B cell (primary cell): ENCODE measurements around the gene BRAF. TPM values are rescaled to one million over a fixed set of nuclear protein-coding genes. Genes with fewer than 3 reads are reported as not detected.
"Not testable (repeated sequence)": the region's sequence is repeated elsewhere in the genome, so short reads cannot be mapped to it uniquely, and the experiment has no call there.

ENCODE experiments used
- ATAC-seq: fragments of 200-7000 bp; cut with Tn5 transposase; one replicate; pipeline ENCODE4 v1.10.0; 2021; ENCODE audit warnings: low read depth, mild to moderate bottlenecking, moderate number of reproducible peaks, moderate library complexity
- CTCF ChIA-PET: fragments of 350-600 bp; sonication (Branson Sonifier 250); formaldehyde crosslinking; loops from one replicate; lab custom pipeline; 2021; ENCODE audit warnings: antibody characterized with exemption, inconsistent platforms; lab: Charles Lee
- POLR2A ChIA-PET: fragments of 350-600 bp; sonication (Branson Sonifier 250); formaldehyde crosslinking; loops from one replicate; lab custom pipeline; 2021; ENCODE audit warnings: antibody characterized with exemption; lab: Charles Lee
- DNase-seq: peaks from one replicate; pipeline ENCODE4 v3.0.0; 2013
- H2AFZ ChIP-seq: 2 replicates; pipeline ENCODE4 v1.6.1; 2012; ENCODE audit warnings: mild to moderate bottlenecking, low read depth, low read length; ENCODE audit not compliant: insufficient read depth, poor library complexity, severe bottlenecking
- H3K27ac ChIP-seq, 2 donors: 1 replicate in 1 of 2; 2 replicates in 1 of 2; pipeline ENCODE4 v1.5.1; 2012 to 2013; ENCODE audit warnings: low read length in 2 of 2, mild to moderate bottlenecking in 2 of 2, moderate library complexity in 1 of 2
- H3K27me3 ChIP-seq, 4 experiments: fragments of 200-600 bp in 1 of 4; sonication (generic) in 1 of 4; replicated peaks in 1 of 4; 1 replicate in 2 of 4; 2 replicates in 2 of 4; pipeline versions ENCODE4 v1.6.1 to v1.7.0; 2013 to 2016; ENCODE audit warnings: low read length in 3 of 4, mild to moderate bottlenecking in 2 of 4, mixed read lengths in 1 of 4, moderate library complexity in 1 of 4; ENCODE audit not compliant: insufficient read depth in 4 of 4, control insufficient read depth in 3 of 4; ENCODE audit errors: control extremely low read depth in 1 of 4
- H3K36me3 ChIP-seq, 2 experiments: replicated peaks in 1 of 2; 1 replicate in 1 of 2; 2 replicates in 1 of 2; pipeline versions ENCODE4 v1.6.1 to v1.7.1; 2013; ENCODE audit warnings: low read length in 1 of 2; ENCODE audit not compliant: insufficient read depth in 2 of 2, control insufficient read depth in 1 of 2; ENCODE audit errors: control extremely low read depth in 1 of 2, extremely low read depth in 1 of 2
- H3K4me1 ChIP-seq, 2 donors: fragments of 200-600 bp in 1 of 2; sonication (generic) in 1 of 2; 1 replicate in 1 of 2; 2 replicates in 1 of 2; pipeline versions ENCODE4 v1.5.1 to v1.6.1; 2013 to 2017; ENCODE audit warnings: low read length in 2 of 2; ENCODE audit not compliant: control insufficient read depth in 2 of 2, insufficient read depth in 2 of 2
- H3K4me2 ChIP-seq: replicated peaks from 2 replicates; pipeline ENCODE3; 2012; ENCODE audit warnings: mild to moderate bottlenecking, low read depth, low read length; ENCODE audit not compliant: poor library complexity, severe bottlenecking
- H3K4me3 ChIP-seq, 5 experiments: fragments of 200-600 bp in 1 of 5; sonication (generic) in 1 of 5; 1 replicate in 3 of 5; 2 replicates in 2 of 5; pipeline versions ENCODE4 v1.5.1 to v1.7.0; 2011 to 2016; ENCODE audit warnings: low read length in 4 of 5, mild to moderate bottlenecking in 4 of 5, low read depth in 2 of 5, control low read depth in 1 of 5, moderate library complexity in 1 of 5; ENCODE audit not compliant: insufficient read depth in 1 of 5; ENCODE audit errors: control extremely low read depth in 1 of 5, extremely low read depth in 1 of 5
- H3K79me2 ChIP-seq: fragments of 200-600 bp; sonication (generic); one replicate; pipeline ENCODE4 v1.6.0; 2016; ENCODE audit warnings: low read length; ENCODE audit not compliant: control insufficient read depth, insufficient read depth
- H3K9ac ChIP-seq: fragments of 200-600 bp; sonication (generic); 2 replicates; pipeline ENCODE4 v1.6.1; 2017; ENCODE audit warnings: mild to moderate bottlenecking, low read length, moderate library complexity
- H3K9me3 ChIP-seq, 3 donors: one replicate each; pipeline versions ENCODE4 v1.6.1 to v1.7.1; 2013; ENCODE audit warnings: low read length in 2 of 3; ENCODE audit not compliant: control insufficient read depth in 2 of 3, insufficient read depth in 1 of 3; ENCODE audit errors: control extremely low read depth in 1 of 3
- H4K20me1 ChIP-seq: 2 replicates; pipeline ENCODE4 v1.6.0; 2012; ENCODE audit warnings: mild to moderate bottlenecking, low read length; ENCODE audit not compliant: insufficient read depth, control insufficient read depth, poor library complexity, severe bottlenecking
- H3K27ac Mint-ChIP-seq: one replicate; pipeline ENCODE4 v1.8.0; 2021; ENCODE audit warnings: mixed read lengths
- H3K27me3 Mint-ChIP-seq: one replicate; pipeline ENCODE4 v1.8.0; 2021; ENCODE audit warnings: mixed read lengths
- H3K4me1 Mint-ChIP-seq: one replicate; pipeline ENCODE4 v1.8.0; 2021; ENCODE audit warnings: mixed read lengths
- H3K4me3 Mint-ChIP-seq: one replicate; pipeline ENCODE4 v1.8.0; 2021; ENCODE audit warnings: mixed read lengths
- H3K9me3 Mint-ChIP-seq: one replicate; pipeline ENCODE4 v1.8.0; 2022; ENCODE audit warnings: mixed read lengths; ENCODE audit not compliant: insufficient read depth
- EZH2 ChIP-seq: IDR thresholded peaks from 2 replicates; pipeline ENCODE4 v1.6.1; 2012; ENCODE audit warnings: borderline replicate concordance, low read depth, mild to moderate bottlenecking, moderate library complexity, low read length; ENCODE audit not compliant: insufficient read depth, poor library complexity, severe bottlenecking
- WGBS: methylation state at CpG from one replicate; pipeline ENCODE4 v1.1.5; 2013; ENCODE audit warnings: missing lambda C conversion rate; ENCODE audit not compliant: insufficient coverage; 5-methylcytosine and 5-hydroxymethylcytosine counted together
- intact Hi-C: fragments of 100-400 bp; cut with micrococcal nuclease; formaldehyde crosslinking; loops from one replicate; pipeline ENCODE4 v1.10.0; 2022
- polyA plus RNA-seq: library from polyadenylated mRNA; depleted of rRNA; stranded (reverse); fragments of >200 nt; gene quantifications from 2 replicates; pipeline ENCODE4 v1.2.3, GENCODE V29; 2012
- total RNA-seq, 2 donors: library from RNA; stranded (reverse); fragments of 120-200 nt in 1 of 2; gene quantifications; 1 replicate in 1 of 2; 2 replicates in 1 of 2; pipeline versions ENCODE4 v1.2.3 to v1.2.4, GENCODE V29; 2013 to 2022
- TF ChIP-seq, protein P1 (sequence below): fragments of 200-600 bp; IDR thresholded peaks from one replicate; pipeline ENCODE4 v1.8.0; 2022; ENCODE audit warnings: antibody characterized with exemption, mild to moderate bottlenecking

Gene BRAF
- total and polyA plus RNA-seq, 2 donors (not counting 1 experiment from before 2014, with no cell fraction given), result 13.5 to 90.9 TPM

DNA sequence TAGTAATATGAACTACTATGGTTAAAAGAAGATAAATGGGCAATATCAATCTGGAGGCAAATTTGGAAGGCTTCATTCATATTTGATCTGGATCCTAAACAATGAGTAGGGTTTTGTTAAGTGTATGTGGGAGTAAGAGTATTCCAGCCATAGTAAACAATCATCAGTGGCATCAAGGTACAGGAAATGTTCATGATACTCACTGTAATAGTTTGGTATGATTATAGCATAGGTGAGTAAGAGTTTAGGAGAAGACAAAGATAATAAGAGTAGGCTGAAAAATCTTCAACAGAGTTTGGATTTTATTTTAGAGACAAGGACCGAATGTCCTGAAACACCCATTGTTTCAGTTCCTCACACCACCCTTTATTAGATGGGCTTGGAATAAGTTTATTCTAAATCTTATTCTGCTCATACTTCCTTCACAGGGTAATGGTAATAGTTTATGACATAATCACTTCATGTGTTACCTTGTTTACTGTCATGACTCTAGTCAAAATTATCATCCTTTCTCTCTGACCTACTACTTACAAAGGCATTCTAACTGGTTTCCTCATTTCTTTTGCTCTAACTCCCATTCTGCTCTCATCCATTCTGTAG, 38.9 kb downstream of the BRAF start:
- ChIA-PET POLR2A (no interaction called here), CTCF (no interaction called here)
- H3K9me3 ChIP-seq, result no peaks in the 10 kb centered on the region
- Mint-ChIP-seq H3K4me3 (peak overlapping the region; percentile 14), H3K27ac (no peak overlapping the region), H3K4me1 (peaks cover 62% of the 10 kb centered on the region), H3K27me3 (no peaks in the 10 kb centered on the region), H3K9me3 (no peaks in the 10 kb centered on the region)
- H3K4me1 ChIP-seq, result peaks cover 7 to 34% of the 10 kb centered on the region in 2 donors
- intact Hi-C loops, result loop anchor here (1.0 to 5.0 kb wide), 2 partner anchors 10 to 36 kb away; partner anchors contain the start of gene BRAF
- H3K9ac ChIP-seq, result no peak overlapping the region
- no peaks in the 10 kb centered on the region for H3K36me3 ChIP-seq
- no peak overlapping the region for H2AFZ ChIP-seq
- H3K27ac ChIP-seq, result peak overlapping the region in 1 of 2 donors; percentile 1
- no peak overlapping the region for H3K4me3 ChIP-seq
- TF ChIP-seq EZH2, result no peak
- TF ChIP-seq, protein P1, sequence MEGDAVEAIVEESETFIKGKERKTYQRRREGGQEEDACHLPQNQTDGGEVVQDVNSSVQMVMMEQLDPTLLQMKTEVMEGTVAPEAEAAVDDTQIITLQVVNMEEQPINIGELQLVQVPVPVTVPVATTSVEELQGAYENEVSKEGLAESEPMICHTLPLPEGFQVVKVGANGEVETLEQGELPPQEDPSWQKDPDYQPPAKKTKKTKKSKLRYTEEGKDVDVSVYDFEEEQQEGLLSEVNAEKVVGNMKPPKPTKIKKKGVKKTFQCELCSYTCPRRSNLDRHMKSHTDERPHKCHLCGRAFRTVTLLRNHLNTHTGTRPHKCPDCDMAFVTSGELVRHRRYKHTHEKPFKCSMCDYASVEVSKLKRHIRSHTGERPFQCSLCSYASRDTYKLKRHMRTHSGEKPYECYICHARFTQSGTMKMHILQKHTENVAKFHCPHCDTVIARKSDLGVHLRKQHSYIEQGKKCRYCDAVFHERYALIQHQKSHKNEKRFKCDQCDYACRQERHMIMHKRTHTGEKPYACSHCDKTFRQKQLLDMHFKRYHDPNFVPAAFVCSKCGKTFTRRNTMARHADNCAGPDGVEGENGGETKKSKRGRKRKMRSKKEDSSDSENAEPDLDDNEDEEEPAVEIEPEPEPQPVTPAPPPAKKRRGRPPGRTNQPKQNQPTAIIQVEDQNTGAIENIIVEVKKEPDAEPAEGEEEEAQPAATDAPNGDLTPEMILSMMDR, result no peak
- WGBS, result no CpG with 5 or more reads among the region's 1 CpG
- H3K4me2 ChIP-seq, result peak overlapping the region; percentile 38
- H3K79me2 ChIP-seq, result peaks cover 93% of the 10 kb centered on the region
- DNase-seq (peak; percentile 18), ATAC-seq (peak; percentile 21)
- peaks cover 55% of the 10 kb centered on the region for H4K20me1 ChIP-seq
- H3K27me3 ChIP-seq, result no peaks in the 10 kb centered on the region

DNA sequence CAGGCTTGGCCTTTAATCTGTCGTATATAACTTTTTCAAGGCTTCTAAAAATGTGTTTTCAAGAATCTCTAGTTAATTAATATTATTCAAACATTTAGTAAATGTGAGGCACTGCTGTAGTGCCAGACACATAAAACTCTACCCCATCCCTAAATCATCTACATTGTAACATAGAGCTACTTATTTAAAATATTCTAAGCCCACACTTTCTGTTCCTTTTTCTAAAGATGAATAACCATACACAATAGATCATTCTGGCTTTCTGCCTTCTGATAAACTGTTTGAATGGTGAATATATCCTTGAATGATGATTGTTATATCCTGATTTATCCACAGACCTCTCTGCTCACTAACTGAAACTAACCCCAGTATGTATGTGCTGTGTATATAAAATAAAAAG, 41.4 kb downstream of the BRAF start:
- no CpG with 5 or more reads among the region's 1 CpG for WGBS

DNA sequence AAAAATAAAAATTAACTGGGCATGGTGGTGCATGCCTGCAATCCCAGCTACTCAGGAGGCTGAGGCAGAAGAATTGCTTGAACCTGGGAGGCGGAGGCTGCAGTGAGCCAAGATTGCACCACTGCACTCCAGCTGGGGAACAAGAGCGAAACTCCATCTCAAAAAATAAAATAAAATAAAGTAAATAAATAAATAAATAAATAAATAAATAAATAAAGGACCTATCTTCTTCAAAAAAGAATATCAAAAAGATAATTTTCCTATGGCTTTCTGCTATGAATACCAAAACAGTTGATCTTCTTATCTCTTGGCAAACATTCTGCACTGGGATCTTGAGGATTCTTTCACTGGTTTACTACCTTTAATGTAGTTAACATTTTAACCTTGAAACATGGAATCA, 41.9 kb downstream of the BRAF start:
- DNase-seq, H3K9ac ChIP-seq, H3K9me3 Mint-ChIP-seq, H2AFZ ChIP-seq, H3K4me3 ChIP-seq, H3K4me2 ChIP-seq, ATAC-seq, H3K27ac Mint-ChIP-seq, H3K27me3 ChIP-seq, H3K4me3 Mint-ChIP-seq, H3K27me3 Mint-ChIP-seq, CTCF ChIA-PET, POLR2A ChIA-PET, intact Hi-C loops, H3K9me3 ChIP-seq, H3K27ac ChIP-seq, H3K36me3 ChIP-seq: not testable (repeated sequence)
- H3K4me1 ChIP-seq, result peaks cover 7 to 31% of the 10 kb centered on the region in 2 donors
- peaks cover 38% of the 10 kb centered on the region for H4K20me1 ChIP-seq
- no CpG with 5 or more reads among the region's 2 CpGs for WGBS
- H3K79me2 ChIP-seq, result peaks cover 89% of the 10 kb centered on the region
- H3K4me1 Mint-ChIP-seq, result peaks cover 56% of the 10 kb centered on the region

More for the DNA sequence above, 41.4 kb downstream of the BRAF start:
- CTCF ChIA-PET, result no interaction called here
- no peak overlapping the region for H2AFZ ChIP-seq
- Mint-ChIP-seq H3K4me1 (peaks cover 56% of the 10 kb centered on the region), H3K27ac (no peak overlapping the region), H3K27me3 (no peaks in the 10 kb centered on the region), H3K4me3 (no peak overlapping the region), H3K9me3 (no peaks in the 10 kb centered on the region)
- peaks cover 7 to 31% of the 10 kb centered on the region in 2 donors for H3K4me1 ChIP-seq
- peak overlapping the region; percentile 11 for H3K4me2 ChIP-seq
- TF ChIP-seq, protein P1, result no peak
- no peak for TF ChIP-seq EZH2
- H3K27me3 ChIP-seq, result no peaks in the 10 kb centered on the region
- intact Hi-C loops, result no loop called here
- no peak overlapping the region for H3K9ac ChIP-seq
- H3K79me2 ChIP-seq, result peaks cover 89% of the 10 kb centered on the region
- peaks cover 43% of the 10 kb centered on the region for H4K20me1 ChIP-seq
- no peak overlapping the region for H3K27ac ChIP-seq
- DNase-seq (no peak), ATAC-seq (no peak)
- POLR2A ChIA-PET, result no interaction called here
- no peak overlapping the region for H3K4me3 ChIP-seq
- H3K9me3 ChIP-seq, result no peaks in the 10 kb centered on the region
- no peaks in the 10 kb centered on the region for H3K36me3 ChIP-seq
